ENCODE results near the gene DNAJC4.

- no peak for TF ChIP-seq POLR2A (IDR thresholded peaks at IDR 0.05)
- TF ChIP-seq CTCF (IDR thresholded peaks at IDR 0.05 in 4 of 5, conservative IDR thresholded peaks at IDR 0.05 in 1 of 5): no peak
Measured at GRCh38 chr11:64256300-64256699, 26.0 kb downstream of the DNAJC4 start.
